Stimulated activated naive CD4-positive, alpha-beta T cell treated with Interleukin-2 at 50 U/mL for 16 hours (primary cell): Measurements from ENCODE around the gene SEMA4C.
"Not testable (repeated sequence)": the region's sequence is repeated elsewhere in the genome, so short reads cannot be mapped to it uniquely, and the experiment has no call there.

Experiments
- DNase-seq: peaks from one replicate; lab custom pipeline; 2025; lab: John Stamatoyannopoulos, UW

The SEMA4C gene

DNA sequence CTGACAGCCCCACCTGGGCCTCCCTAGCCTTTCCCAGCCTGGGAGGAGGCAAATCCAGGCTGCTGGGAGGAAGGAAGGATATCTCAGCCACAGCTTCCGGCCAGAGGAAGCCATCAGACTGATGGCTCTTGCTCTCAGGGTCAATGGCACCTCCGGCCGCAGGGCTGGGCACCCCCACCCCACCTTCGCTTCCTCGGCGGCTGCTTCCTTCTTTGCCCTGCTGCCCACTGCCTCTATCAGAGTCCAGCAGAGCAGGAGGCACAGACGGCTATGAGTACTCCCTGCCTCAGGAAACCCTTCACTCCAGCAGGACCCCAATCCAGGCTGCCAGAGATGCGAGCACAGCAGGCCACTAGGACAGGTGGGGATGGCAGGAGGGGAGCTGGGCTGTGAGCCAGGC lies 3.3 kb downstream of the SEMA4C start:
- DNase-seq: no peak

DNA sequence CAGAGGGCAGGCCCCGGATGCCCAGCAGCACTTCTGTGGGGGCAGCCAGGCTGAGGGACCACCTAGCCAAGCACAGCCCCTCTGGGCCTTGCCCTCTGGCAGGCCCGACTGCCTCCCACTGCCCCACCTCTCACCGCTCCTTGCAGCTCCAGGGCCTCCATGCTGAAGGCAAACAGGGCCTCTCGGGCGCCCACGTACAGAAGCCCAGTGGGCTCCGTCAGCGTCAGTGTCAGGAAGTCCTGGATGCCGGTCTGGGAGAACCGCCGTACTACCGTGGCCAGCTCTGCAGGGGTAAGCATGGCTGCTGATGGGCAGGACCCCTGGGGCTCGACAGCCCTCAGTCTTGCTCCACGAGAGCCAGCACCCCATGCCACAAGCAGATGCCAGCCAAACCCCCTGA lies 3.7 kb downstream of the SEMA4C start:
- DNase-seq: no peak

DNA sequence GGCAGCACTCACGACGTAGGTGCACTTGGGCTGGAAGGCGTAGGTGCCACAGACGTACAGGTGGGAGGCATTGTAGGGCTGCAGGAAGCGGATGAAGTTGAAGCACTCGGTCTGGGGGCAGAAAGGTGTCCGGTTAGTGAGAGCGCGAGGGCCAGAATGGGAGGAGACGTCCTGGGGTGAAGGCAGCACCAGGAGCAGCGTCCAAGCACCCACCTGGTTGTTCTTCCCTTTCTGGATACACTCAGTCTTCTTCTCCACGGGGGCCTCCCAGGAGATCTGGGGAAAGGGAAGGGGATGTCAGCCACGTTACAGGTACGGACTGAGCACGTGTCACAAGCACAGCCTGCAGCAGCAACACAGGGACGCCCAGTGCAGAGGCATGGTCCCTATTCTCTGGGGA lies 4.2 kb downstream of the SEMA4C start:
- DNase-seq: no peak

DNA sequence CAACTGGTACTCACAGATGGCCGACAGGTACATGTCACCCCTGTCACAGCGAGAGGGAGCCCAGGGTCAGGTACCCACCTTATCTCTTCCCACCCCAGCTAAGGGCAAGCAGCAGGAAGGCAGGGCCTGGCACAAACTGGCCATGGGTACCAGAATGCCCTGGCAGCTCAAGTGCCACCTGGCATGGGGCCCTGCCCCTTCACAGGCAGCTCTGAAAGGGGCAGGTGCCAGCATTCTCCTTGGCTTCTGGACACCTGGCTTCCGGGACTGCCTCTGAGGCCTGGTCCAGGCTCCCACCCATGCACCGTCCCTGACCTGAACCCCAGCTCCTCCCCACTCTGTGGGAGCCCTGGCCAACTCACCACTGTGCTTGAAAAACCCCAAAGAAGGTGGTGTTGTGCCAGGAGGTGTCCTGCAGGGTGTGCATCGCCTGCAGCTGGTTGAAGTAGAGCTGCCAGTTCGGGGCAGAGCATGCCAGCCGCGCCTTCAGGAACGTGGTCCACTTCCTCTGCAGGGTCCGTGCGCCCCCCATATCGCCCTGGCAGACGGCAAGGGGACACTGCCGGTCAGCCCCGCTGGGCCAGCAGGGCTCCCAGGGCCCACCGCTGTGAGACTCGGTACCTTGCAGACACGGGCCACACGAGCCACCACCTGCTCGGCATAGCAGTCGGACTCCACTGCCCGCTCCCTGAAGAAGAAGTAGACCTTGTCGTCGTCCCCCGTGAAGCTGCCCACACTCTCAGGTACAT lies 5.4 kb downstream of the SEMA4C start:
- DNase-seq: no peak

DNA sequence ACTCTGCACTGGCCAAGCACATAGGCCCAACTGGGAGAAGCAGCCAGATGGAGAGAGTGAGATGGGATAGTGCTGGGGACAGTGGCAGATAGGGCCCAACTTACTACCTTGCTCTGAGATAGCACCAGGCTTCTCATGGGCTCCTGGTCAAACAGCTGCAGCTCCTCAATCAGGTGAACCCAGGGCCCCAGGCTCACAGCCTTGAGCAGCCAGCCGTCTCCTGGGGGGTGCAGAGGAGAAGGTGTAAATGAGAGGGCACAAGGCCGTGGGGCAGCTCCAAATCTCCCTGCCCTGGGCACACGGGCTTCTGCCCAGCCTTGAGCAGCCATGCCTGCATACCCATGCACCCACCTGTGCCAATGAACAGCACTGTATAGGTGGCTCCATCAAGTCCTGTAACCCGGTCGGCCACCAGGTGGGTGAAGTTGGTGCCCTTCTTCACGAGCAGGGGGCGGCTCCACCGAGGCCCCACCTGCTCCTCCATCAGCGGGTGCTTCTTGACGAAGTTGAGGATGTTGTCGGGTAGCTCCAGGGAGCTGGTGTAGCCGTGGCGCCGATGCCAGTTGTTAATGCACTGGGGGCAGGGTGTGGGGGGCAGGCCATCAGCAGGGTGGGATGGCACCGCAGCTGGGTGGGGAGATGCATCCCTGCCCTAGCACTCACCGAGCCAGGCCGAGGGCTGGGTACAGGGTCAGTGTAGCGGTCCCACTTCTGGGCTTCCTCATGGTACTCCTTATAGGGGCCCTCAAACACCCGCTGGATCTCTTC lies 6.1 kb downstream of the SEMA4C start:
- no peak for DNase-seq

DNA sequence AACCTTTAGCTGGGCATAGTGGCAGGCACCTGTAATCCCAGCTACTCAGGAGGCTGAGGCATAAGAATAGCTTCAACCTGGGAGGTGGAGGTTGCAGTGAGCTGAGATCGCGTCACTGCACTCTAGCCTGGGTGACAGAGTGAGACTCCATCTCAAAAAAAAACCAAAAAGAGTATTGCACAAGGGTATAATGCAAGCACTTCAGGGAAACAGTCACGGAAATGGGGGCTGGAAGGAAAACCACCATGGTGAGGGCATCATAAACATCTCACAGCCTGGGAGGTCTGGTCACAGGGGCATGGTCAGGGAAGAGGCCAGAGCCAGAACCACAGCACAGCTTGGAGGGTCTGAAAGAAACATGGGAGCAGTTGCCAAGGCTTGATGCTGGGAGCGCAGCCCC lies 6.8 kb downstream of the SEMA4C start:
- not testable (repeated sequence) for DNase-seq

DNA sequence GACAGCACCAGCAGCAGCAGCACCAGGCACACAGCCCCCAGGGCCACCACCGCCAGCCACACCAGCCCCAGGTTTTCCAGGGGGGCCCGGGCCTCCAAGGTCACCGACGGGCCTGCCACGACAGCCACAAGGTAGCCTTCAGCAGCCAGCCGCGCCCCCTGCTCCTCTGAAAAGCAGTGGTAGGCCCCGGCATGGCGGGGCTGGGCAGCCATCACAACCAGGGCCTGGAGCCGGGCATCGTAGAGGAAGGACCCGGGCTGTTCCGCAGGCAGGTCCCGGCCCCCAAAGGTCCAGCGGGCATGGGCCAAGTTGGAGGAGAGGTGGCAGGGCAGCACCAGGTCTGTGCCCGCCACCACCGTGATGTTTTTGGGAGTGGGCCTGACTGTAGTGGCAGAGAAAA lies 8.8 kb downstream of the SEMA4C start:
- no peak for DNase-seq

DNA sequence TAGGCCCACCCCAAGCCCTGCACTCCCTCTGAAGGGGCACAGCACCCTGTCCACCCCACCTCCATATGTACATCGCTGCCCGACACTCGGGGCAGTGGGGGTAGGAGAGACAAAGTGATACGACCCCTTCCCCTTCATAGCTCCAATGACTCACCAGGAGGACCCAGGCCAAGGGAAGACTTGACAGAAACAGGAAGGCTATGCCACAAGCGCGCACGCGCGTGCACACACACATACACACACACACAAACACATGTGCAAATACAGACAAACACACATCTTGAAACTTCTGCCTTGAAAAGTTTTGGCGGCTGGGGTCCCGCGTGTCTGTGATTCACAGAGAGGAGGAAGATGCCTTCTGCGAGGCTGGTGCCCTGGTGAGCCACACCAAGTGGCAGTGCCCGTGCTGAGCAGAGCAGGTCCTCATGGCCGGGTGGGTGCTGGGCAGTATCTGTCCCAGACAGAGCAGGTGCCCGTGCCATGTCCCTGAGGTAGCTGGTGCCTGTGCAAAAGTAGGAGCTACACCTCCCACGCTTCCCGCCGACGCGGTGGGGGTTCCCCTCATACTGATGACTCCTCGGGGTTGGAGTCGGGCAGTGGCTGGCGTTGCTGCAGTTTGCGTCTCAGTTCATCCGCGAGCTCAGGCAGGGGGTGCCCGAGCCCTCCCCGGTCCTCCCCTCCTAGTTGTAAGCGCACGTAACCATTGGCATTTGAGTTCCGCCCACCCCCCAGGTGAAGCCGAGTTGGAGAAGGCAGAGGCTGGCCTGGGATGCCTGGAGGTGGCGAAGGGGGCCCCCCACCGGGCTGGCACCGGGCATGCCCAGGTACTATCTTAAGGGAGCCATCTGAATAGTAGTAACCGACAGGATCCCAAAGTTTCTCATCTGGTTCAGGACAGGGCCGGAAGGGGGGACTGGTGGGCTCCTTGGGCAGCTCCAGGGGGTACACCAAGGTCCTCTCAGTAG lies 9.5 kb downstream of the SEMA4C start:
- DNase-seq: peak; percentile 44

DNA sequence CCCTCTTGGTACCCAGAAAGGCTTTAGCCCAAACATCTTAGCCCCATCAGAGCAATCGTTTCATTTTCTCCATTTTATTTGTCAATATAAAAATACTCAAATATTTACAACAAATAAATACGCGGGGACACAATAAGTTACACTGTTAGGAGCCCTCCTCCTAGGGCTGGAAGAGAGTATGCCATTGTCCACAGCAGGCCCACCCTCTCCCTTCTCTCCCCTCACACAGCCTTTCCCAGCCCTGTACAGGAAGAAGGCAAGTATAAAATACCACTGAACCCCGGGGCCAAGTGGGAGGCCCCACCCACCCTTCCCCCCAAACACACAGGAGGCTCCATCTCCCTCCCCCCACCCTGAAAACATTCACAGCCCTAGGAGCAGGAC lies 10.2 kb downstream of the SEMA4C start:
- no peak for DNase-seq

DNA sequence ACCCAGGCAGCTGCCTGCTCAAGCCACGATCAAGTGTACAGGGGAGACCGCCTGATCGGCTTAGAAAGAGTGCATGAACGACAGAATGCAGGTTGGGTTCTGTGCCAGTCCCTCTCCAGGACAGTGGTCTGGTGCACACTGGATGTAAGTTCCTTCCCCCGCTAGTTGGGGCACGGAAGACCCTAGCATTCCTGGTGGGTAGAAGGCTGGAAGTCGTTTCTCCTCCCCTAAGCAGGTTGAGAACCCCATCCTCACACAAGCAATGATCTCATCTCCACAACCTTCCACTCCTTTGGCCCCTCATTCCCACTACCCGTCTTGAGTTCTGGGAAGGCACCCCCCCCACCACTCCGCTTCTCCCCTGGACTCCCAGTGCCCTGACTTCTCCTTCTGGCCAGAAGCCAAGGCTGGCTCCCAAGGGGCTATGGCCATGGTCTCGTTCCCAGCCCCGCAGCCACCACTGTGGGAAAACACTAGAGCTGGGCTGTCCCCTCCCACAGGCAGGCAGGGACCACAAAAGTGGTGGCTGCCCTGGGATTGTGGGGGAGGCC lies 10.7 kb downstream of the SEMA4C start:
- no peak for DNase-seq

DNA sequence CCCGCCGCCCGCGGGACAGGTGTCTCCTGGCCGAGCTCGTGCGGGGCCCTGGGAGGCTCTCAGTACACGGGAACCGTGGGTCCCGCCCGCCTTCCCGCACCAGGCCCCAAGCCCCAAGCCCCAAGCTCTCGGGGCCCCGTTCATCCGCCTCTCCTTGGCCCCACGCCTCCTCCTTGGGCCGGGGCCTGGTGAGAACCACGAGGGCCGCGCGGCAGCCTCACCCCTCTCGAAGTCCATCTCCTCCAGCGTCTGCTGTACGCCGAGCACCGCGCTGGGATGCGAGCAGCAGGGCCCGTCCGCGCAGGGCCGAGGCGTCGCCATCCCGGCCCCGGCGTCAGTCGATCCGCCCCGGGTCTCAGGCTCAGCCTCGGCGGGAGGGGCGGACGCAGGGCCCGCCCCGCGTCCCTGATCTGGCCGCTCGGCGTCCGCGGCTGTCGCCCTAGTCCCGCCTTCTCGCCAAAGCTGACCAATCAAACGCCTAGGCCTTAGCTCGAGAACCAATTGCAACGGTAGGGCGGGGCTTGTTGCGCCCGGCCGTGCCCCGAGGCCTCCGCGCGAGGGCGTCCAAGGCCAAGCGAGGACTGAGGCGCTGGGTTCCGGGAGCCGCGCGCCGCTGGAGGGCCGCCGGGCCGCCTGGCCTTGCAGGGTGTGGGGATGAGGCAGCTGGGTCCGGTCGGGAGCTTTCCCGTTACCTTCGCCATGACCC lies 12.1 kb downstream of the SEMA4C start, which contains the start of gene ANKRD39:
Gene ANKRD39 (minus strand): TSS at position 350 of the 706 bp plus-strand sequence. CDS start 29 bp downstream, at position 321.
- peak; percentile 96 for DNase-seq

DNA sequence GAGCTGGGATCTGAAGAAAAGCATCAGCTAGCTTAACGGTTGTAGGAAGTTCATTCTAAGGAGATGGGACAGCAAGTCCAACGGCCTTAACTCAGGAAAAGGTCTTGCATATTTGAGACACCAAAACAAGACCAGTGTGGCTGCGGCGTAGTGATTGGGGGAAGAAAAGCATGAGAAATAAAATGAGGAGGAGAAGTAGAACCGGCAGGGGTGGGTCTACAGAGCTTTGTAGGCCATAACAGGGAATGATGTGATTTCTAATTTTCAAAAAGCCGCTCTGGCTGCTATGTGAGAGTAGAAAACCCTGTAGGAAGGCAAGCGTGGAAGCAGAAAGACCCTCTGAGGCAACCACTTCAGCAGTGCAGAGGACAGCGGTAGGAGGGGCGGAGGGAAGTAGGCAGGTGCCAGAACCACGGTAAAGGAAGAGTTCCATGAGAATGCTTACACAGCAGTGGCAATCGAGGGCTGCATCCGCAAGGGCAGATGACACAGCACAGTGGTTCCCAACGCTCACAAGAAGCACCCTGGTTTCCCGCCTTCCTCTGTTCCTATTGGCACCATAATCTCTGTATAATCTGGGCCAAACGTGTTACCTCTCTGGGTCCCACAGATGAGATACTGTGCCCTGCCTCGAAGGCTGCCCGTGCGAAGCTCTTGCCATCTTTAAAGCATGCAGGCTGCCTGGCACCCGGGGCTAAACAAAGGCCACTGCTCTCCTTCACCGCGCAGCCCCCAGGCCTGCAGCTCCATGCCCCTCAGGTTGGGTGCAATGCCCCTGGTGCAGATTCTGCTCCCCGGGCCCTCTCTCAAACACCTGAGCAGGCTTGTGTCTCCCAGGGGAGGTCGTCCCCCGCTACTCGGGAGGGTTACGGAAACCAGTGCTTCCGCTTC lies 12.9 kb downstream of the SEMA4C start:
- no peak for DNase-seq

DNA sequence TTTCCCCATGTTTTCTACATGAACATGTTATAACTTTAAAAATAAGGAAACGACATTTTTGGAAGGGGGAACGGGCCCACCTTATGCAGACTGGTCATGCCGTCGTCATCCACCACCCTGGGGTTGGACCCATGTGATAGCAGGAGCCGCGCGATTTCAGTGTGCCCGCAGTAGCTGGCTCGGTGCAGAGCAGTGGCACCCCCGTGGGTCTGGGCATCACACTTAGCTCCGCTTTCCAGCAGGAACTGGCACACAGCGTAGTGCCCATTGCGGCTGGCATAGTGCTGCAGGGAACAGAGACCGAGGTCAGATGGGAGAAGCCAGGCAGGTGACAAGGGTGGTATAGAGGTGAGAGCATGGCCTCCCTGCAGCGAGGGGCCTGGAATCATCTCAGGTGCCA lies 16.6 kb downstream of the SEMA4C start:
- no peak for DNase-seq

DNA sequence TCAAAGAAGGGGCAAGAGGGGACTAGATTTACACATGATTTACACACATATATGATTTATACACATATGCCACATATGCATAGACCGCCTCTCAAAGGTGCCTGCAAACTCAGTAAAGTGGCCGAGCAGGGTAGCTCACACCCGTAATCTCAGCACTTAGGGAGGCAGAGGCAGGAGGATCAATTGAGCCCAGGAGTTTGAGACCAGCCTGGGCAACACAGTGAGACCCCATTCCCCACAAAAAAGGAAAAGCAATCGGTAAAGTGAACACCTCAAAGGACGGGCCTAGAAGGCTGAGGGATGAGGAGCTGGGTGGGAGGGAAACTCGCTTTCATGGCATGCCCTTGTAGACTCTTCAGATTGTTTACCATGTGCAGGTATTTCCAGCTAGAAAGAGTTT lies 17.2 kb downstream of the SEMA4C start:
- DNase-seq: no peak

DNA sequence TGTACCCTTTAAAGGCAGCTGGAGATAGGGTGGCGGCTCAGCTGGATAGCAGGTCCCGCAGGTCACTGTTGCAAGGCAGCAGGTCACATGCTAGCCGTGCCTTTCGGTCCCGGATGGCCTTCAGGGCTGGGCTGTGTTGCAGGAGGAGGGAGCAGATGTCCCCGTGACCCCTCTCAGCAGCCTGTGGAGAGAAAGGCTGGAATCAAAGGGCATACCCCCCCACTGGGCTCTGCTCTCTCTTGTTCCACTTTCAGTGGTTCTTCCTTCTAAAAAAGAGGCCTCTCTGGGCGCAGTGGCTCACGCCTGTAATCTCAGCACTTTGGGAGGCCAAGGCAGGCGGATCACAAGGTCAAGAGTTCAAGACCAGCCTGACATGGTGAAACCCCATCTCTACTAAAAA lies 21.6 kb downstream of the SEMA4C start:
- DNase-seq: no peak

DNA sequence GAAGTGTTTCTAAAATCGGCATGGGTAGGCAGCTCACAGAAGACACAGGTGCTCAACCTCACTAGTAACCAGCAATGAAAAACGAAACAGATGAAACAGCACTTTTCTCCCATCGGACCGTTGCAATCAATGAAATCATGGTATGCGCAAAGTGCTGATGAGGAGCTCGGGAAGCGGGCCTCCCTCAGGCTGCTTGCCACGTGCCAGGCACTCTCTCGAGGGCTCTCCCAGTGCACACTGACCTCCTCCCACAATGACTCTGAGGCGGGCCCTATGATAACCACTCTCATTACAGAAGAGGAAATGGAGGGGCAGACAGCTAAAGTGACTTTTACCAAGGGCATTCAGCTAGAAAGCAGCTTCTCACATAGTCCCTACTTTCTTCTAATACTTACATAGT lies 22.3 kb downstream of the SEMA4C start:
- no peak for DNase-seq

DNA sequence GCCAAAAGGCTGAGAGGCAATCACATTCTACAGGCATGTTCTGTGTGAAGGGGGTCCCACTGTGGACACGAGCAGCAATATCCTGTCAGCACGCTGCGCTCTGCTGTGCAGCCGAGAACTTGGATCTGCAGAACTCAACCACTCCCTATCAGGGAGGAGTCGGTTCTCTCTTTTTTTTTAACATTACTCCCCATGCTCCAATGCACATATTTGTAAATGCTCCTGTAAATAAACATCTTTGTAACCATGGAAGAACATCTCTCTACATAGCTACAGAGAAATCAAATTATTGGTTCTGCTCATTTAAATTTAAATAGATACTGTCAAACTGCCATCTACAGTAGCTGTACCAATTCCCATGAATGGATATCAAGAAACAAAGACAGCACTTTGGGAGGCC lies 23.1 kb downstream of the SEMA4C start:
- no peak for DNase-seq

DNA sequence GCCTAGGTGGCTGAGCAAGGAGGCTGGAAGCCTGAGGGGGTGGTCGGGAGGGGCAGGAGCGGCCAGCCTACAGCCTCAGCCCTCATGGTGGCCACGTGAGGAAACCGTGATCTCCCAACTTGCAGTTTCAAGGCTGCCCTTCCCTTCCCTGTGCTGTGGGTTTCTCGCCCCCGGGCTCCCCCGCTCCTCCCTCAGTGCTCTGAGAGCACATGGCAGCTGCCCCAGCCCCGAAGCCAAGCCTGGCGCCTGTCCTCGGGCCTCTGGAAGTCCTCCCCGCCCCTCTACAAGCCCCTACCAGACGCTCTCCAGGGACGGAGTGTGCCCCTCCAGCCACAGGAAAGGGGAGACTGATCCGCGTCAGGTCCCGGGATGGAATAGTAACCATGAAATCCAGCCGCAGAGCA lies 25.5 kb downstream of the SEMA4C start:
- no peak for DNase-seq

DNA sequence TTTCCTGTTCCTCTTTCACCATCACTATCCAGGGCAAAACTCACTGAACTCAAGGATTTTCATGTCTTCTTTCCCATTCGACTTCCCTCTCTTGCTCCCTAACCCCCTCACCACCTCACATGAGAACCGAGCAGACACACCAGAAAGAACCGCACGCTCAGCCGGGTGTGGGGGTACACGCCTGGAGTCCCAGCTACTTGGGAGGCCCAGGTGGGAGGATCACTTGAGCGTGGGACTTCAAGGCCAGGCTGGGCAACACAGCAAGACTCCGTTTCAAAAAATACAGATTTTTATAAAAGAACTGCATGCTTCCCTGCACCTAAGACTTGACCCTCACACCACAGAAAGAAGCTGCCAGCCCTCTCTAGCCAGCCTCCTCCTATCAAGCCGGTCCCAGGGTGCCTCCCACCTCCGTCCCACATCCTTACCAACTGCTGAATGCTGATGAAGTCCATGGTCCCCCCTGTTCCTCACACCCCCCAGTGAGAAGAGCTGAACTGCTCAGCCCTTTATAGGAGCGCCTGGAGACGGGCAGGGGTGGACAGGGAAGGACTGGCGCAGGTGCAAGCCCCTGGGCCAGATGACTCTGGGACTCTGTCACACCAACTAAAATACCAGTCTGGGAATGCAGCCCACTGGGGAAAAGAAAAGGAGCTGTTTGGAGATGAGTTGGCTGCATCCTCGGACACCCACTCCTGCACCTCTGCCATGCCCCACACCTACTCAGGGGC lies 26.2 kb downstream of the SEMA4C start, which contains the start of gene ANKRD23:
Gene ANKRD23 (minus strand): TSS at position 484 of the 731 bp plus-strand sequence. CDS start 29 bp downstream, at position 455.
- DNase-seq: no peak

DNA sequence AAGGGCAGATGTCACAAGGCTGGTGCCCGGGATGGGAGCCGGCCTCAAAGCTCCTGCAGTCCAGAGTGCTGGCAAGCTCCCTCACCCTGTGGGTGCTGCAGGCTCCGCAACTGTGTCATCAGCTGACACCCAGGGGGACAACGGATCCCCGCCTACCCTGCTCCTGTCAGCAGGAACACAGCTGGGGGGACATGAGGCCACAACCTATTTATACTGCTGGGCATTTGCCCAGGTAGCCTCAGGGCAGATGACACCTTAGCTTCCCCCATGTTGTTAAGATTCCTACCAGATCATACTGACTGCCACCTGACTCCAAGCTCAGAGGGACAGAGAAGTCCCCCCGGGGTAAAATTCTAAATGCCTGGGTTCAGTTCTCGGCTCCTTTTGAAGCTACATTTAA lies 27.3 kb downstream of the SEMA4C start:
- DNase-seq: no peak
